ENCODE results near the gene NAGPA.
"Not testable (repeated sequence)": the region's sequence is repeated elsewhere in the genome, so short reads cannot be mapped to it uniquely, and the experiment has no call there.

DNA sequence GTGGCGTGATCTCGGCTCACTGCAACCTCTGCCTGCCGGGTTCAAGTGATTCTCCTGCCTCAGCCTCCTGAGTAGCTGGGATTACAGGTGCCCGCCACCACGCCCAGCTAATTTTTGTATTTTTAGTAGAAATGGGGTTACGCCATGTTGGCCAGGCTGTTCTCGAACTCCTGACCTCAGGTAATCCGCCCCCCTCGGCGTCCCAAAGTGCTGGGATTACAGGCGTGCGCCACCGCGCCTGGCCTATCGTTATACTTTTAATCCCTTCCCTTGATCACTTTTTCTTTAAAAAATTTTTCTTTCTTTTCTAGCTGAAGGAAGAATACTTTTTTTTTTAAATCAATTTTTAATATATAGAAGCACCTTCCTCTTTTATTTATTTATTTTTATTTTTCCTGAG lies 40.0 kb upstream of the NAGPA start:
- TF ChIP-seq CTCF (IDR thresholded peaks at IDR 0.05 in 4 of 5, conservative IDR thresholded peaks at IDR 0.05 in 1 of 5); POLR2A (IDR thresholded peaks at IDR 0.05): not testable (repeated sequence)

Data from gastrocnemius medialis (tissue), 4 donors.